Left ventricle myocardium inferior (tissue), 1 donor: ENCODE results near the gene PDGFB. TPM values are rescaled to one million over a fixed set of nuclear protein-coding genes. Genes with fewer than 3 reads are reported as not detected.
"Not testable (repeated sequence)": the region's sequence is repeated elsewhere in the genome, so short reads cannot be mapped to it uniquely, and the experiment has no call there.

Experiments
- DNase-seq: peaks from one replicate; pipeline ENCODE4 v3.0.0-alpha.2; 2020
- H3K27ac ChIP-seq: fragments of 200-600 bp; replicated peaks from 2 replicates; pipeline ENCODE4 v1.8.0; 2021
- H3K27me3 ChIP-seq: fragments of 200-600 bp; 2 replicates; pipeline ENCODE4 v1.8.0; 2021; ENCODE audit warnings: low read depth
- H3K36me3 ChIP-seq: fragments of 200-600 bp; 2 replicates; pipeline ENCODE4 v1.8.0; 2021
- H3K4me1 ChIP-seq: fragments of 200-600 bp; 2 replicates; pipeline ENCODE4 v1.8.0; 2021
- H3K4me3 ChIP-seq: fragments of 200-600 bp; 2 replicates; pipeline ENCODE4 v1.8.0; 2021; ENCODE audit warnings: mild to moderate bottlenecking, moderate library complexity
- H3K9me3 ChIP-seq: fragments of 200-600 bp; replicated peaks from 2 replicates; pipeline ENCODE4 v1.8.0; 2021
- CTCF ChIP-seq: fragments of 200-600 bp; IDR thresholded peaks from 2 replicates; pipeline ENCODE4 v1.8.0; 2021; ENCODE audit warnings: antibody characterized with exemption, mild to moderate bottlenecking, borderline replicate concordance
- intact Hi-C: fragments of 100-400 bp; cut with micrococcal nuclease; formaldehyde crosslinking; loops from one replicate; pipeline ENCODE4 v1.11.0; 2022
- total RNA-seq: library from RNA; stranded (reverse); fragmentation: NEBNext Ultra II Directional; extraction: Animal tissue kit (Norgen Biotek cat#: 25700); gene quantifications from one replicate; pipeline ENCODE4 v1.2.1, GENCODE V29; 2021
- donor health status: DM: no; HTN: yes; CAD: no; lungs with severe emphysema.

The PDGFB gene
- total RNA-seq, 1 donor from 2014 or later = 17.2 TPM

GRCh38 chr22:39219071-39220039 is 25.4 kb downstream of the PDGFB start:
- H3K9me3 ChIP-seq = peaks cover 5% of the 10 kb centered on the region
- no peak overlapping the region for H3K4me3 ChIP-seq
- intact Hi-C loops = no loop called here
- H3K36me3 ChIP-seq = peaks cover 23% of the 10 kb centered on the region
- no peak for DNase-seq
- peaks cover 21% of the 10 kb centered on the region for H3K4me1 ChIP-seq
- no peak for TF ChIP-seq CTCF
- H3K27ac ChIP-seq = no peak overlapping the region
- no peaks in the 10 kb centered on the region for H3K27me3 ChIP-seq

GRCh38 chr22:39218432-39218831 is 26.4 kb downstream of the PDGFB start:
- Histone ChIP-seq H3K4me1 (peaks cover 21% of the 10 kb centered on the region), H3K36me3 (peaks cover 18% of the 10 kb centered on the region)
- H3K4me3 ChIP-seq, H3K27ac ChIP-seq, H3K9me3 ChIP-seq, H3K27me3 ChIP-seq, DNase-seq, intact Hi-C loops: not testable (repeated sequence)

- H3K27me3 ChIP-seq = no peaks in the 10 kb centered on the region
- no peak overlapping the region for H3K27ac ChIP-seq
- peaks cover 4% of the 10 kb centered on the region for H3K36me3 ChIP-seq
- DNase-seq = no peak
- H3K9me3 ChIP-seq = no peaks in the 10 kb centered on the region
- peaks cover 10% of the 10 kb centered on the region for H3K4me1 ChIP-seq
- TF ChIP-seq CTCF = no peak
- intact Hi-C loops = no loop called here
- H3K4me3 ChIP-seq = no peak overlapping the region
Measured at GRCh38 chr22:39216143-39216490, 28.7 kb downstream of the PDGFB start.

GRCh38 chr22:39215426-39216142 is 29.2 kb downstream of the PDGFB start:
- intact Hi-C loops = no loop called here

GRCh38 chr22:39215070-39215396 is 29.7 kb downstream of the PDGFB start:
- Histone ChIP-seq H3K4me3 (no peak overlapping the region), H3K36me3 (peaks cover 4% of the 10 kb centered on the region), H3K27me3 (no peaks in the 10 kb centered on the region), H3K4me1 (peaks cover 5% of the 10 kb centered on the region), H3K27ac (no peak overlapping the region), H3K9me3 (no peaks in the 10 kb centered on the region)
- intact Hi-C loops = no loop called here
- no peak for DNase-seq
- no peak for TF ChIP-seq CTCF

More at GRCh38 chr22:39215426-39216142, 29.2 kb downstream of the PDGFB start:
- Histone ChIP-seq H3K4me3 (no peak overlapping the region), H3K27ac (no peak overlapping the region), H3K27me3 (no peaks in the 10 kb centered on the region), H3K36me3 (peaks cover 4% of the 10 kb centered on the region), H3K9me3 (no peaks in the 10 kb centered on the region), H3K4me1 (peaks cover 5% of the 10 kb centered on the region)
- TF ChIP-seq CTCF = peak; percentile 56
- no peak for DNase-seq
